Stimulated activated CD8-positive, alpha-beta memory T cell treated with anti-CD3 and anti-CD28 coated beads, Interleukin-15, amount 100 ng/mL, for 24 hours (primary cell): ENCODE measurements around the gene HTR3B.
"Not testable (repeated sequence)": the region's sequence is repeated elsewhere in the genome, so short reads cannot be mapped to it uniquely, and the experiment has no call there.

Experiments used
- DNase-seq: peaks from one replicate; pipeline ENCODE4 v3.0.0-alpha.2; 2020; ENCODE audit warnings: low read depth

Gene HTR3B

GRCh38 chr11:113904379-113905101 is at the start of gene HTR3B:
TSS of gene HTR3B (plus strand) at chr11:113904796. CDS start at chr11:113904934, 138 bp downstream.
- DNase-seq = no peak

GRCh38 chr11:113855803-113856202 is 48.8 kb upstream of the HTR3B start:
- no peak for DNase-seq

DNA sequence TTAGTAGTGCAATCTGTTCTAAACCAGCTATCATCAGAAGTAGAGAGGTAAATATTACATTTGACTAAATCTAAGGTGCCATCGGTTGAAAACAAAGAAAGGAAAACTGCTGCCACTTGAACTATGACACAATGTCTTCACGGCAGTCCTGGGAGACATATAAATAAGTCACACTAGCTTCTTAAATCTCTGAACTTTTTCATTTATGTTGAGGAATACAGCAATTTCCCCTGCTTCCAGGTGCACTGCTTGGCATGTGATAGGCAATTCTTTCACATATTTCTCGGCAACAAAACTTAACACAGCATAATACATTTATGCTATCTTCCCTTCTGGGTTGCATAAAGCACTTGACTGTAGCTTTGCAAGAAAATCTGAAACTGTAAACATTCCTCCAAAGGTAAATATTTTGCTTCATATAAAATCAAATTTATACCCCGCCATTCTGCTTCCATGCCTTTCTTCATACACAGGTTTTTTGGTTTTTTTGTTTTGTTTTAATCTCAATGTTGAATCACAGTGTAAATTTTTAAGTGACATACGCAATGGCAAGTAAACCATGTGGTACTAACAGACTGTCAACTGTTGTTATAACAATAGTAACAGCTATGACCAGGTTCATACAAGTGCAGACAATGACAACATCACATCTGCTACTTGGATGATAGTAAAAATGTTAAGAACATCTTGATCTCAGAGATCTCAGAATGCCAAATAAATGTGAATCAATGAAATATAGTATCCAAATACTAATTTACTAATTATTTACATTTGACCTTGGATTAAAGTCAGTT is 47.4 kb upstream of the HTR3B start:
- DNase-seq = no peak

GRCh38 chr11:113859665-113860064 is 44.9 kb upstream of the HTR3B start:
- no peak for DNase-seq

GRCh38 chr11:113862435-113862834 is 42.2 kb upstream of the HTR3B start:
- DNase-seq = no peak

DNA sequence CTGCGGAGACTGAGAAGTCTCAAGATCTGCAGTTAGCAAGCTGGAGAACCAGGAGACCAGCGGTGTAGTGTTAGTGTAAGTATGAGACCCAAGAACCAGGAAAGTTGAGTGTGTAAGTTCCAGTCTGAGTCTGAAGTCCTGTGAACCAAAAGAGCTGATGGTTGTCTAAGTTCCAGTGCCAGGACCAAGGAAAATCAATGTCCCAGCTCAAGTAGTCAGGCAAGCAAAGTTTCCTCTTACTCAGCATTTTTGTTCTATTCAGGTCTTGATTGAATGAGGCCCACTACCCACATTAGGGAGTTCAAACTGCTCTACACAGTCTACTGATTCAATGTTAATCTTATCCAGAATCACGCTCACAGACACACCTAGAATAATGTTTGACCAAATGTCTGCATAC is 40.2 kb upstream of the HTR3B start:
- DNase-seq = no peak

GRCh38 chr11:113865873-113866272 is 38.7 kb upstream of the HTR3B start:
- no peak for DNase-seq

DNA sequence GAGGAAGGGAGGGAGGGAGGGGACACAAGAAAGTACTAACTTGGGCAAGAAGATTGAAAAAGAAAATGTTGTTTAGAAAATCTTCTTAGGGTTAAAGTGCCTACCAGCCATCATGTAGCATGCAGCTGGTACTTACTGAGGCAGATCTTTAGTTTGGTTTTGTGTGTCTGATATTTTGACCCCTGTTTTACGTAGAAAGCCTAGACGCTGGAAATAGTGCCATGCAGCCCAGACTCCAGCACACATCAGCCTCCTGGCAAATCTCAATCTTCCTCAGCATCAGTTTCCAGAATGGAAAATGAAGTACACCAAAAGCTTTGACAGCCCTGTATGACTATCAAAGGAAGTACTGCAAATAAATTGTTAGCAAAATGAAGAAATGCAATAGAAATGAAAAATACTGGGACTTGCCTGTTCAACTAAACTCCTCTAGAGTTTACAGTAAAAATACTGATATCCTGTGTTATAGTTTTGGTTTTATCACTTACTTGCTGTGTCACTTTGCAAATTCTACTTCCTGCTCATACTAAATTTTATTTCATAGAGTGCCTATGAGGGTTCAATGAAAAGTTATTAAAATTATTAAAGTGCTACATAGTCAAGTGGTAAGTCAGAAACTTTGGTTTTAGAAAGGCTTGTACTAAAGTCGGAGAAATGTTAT is 36.6 kb upstream of the HTR3B start:
- DNase-seq = no peak

- DNase-seq = no peak
Measured at GRCh38 chr11:113871336-113871735, 33.3 kb upstream of the HTR3B start.

- no peak for DNase-seq
Measured at GRCh38 chr11:113873236-113873626, 31.4 kb upstream of the HTR3B start.

GRCh38 chr11:113874096-113874495 is 30.5 kb upstream of the HTR3B start:
- DNase-seq = no peak

- DNase-seq = no peak
Measured at GRCh38 chr11:113874581-113875233, 29.9 kb upstream of the HTR3B start.

DNA sequence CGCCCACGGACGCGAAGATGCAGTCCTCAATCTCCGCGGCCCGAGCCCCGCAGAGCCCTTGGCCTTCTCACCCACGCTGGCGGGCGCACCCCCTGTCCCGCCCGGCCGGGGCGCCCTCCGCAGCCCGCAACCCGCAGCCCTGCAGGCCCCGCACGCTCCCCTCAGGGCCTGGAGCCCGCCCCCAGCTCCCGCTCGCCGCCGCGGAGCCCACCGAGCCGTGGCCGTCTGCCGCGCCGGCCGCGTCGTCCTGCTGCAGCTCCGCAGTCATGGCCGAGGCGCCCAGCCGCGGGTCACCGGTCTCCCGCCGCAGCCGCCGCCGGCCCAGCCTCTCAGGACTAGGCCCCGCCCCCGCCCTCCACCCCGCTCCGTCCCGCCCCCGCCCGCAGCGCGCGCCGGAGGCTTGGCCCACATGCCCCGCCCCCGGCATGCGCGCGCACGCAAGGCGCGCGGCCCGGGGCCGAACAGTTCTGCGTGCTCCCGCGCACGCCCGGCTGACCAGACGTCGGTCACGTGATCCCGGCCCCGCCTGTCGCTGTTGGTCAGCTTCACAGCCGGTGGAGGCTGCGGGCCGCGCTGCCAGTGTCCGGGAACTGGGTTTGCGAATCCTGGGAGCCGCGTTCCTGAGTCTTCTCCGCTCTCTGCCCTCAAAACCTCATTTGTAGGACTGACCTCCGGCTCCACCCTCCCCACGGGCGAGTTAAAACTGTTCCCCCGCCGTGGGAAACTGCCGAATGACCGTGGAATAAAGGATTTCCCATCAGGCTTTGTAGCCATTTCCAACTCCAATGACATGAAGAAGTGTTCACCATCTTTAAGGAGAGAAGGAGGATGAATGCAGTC is 29.1 kb upstream of the HTR3B start, which contains the start of gene USP28:
Gene USP28, minus strand, starts transcription at position 339 of the 840 bp plus-strand sequence. Its CDS starts 71 bp downstream, at position 268.
- peak; percentile 67 for DNase-seq

DNA sequence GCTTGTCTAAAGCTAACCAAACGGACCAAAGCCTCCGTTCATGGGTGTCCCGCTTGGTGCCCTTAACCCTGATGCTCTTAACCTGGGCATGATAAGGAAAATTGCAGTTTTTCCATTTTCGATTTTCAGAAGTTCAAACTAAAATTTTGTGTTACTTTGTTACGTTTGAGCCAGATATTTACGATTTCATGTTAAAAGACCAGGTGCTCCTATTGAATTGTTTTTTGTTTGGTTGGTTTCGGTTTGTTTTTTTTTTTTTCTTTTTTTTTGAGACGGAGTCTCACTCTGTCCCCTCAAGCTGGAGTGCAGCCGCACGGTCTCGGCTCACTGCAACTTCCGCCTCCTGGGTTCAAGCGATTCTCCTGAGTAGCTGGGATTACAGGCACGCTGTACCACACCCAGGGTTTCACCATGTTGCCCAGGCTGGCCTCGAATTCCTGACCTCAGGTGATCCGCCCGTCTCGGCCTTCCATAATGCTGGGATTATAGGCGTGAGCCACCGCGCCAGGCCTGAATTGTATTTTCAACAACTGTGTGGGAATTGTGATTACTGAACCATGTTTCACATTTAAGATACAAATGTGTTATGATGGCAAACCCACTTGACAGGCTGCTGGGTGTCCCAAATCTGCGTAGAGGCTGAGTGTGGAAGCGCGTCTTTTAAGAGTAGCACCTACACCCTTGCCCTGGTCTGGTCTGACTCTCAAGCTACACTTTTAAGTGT is 28.4 kb upstream of the HTR3B start:
- no peak for DNase-seq

GRCh38 chr11:113876798-113877669 is 27.6 kb upstream of the HTR3B start:
- DNase-seq = no peak

GRCh38 chr11:113877670-113878055 is 26.9 kb upstream of the HTR3B start:
- no peak for DNase-seq

DNA sequence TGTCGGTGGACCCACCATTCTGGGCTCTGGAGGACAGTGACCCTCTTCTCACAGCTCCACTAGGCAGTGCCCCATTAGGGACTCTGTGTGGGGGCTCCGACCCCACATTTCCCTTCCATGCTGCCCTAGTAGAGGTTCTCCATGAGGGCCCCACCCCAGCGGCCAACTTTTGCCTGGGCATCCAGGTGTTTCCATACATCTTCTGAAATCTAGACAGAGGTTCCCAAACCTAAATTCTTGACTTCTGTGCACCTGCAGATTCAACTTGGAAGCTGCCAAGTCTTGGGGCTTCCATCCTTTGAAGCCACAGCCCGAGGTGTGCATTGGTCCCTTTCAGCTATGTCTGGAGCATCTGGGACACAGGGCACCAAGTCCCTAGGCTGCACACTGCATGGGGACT is 25.1 kb upstream of the HTR3B start:
- DNase-seq = not testable (repeated sequence)

DNA sequence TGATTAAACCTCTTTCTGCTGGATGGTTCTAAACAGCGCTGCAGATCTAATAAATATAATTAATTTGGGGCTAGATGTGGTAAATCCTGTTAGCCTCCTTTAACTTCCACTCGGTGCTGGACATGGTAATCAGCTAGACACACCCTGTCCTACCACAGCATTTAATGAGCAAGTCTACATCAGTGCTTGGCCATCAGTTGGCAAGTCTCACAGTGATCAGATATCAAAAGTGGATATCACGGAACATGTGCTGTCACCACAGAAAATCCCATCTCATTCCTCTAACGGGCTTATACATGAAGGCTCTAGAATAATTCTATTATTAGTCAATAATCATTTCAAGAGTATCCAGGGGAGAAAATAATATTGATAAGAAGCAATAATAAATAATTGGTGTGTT is 23.6 kb upstream of the HTR3B start:
- no peak for DNase-seq

DNA sequence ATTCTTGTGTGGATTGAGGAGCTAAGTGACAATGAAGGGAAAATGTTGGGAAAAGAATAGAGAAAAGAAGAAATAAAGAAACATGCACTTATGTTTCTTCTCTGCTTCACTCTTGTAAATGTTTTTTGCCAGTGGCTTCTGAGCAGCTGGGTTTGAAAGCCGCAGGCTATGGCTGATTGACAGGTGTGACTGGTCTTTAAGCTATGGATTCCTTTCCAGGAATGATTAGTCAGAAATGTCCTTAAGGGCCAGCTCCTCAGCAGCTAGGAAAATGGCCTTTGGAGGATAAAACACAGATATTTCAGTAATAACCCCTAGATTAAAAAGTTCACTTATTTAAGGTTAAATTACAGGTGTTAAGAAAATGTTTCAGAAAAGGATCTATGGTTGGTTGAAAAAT is 22.7 kb upstream of the HTR3B start:
- DNase-seq = no peak

DNA sequence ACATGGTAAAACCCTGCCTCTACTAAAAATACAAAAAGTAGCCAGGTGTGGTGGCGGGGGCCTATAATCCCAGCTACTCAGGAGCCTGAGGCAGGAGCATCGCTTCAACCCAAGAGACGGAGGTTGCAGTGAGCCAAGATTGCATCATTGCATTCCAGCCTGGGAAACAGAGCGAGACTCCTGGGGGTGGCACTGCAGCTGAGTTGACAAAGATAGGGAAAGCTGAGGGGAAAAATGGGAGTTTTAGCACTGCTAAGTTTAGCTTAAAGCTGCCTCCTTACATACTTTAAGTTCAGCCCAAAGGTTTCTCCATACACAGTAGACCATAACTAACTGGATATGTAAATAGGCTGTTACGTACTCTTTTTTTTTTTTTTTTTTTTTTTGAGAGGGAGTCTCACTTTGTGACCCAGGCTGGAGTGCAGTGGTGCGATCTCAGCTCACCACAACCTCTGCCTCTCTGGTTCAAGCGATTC is 20.2 kb upstream of the HTR3B start:
- DNase-seq = no peak
